GM12892 (cell line): ENCODE measurements around the gene B4GALT2.

Experiments
- DNase-seq: peaks from one replicate; pipeline ENCODE4 v3.0.0; 2011; ENCODE audit not compliant: insufficient read length
- FAIRE-seq: peaks from 2 replicates; lab custom pipeline; 2011; peaks lifted over from hg19 to GRCh38; lab: Jason Lieb, UNC
- POLR2A ChIP-seq: IDR thresholded peaks from 2 replicates; pipeline ENCODE4 v1.6.1; 2011; ENCODE audit warnings: low read depth, low read length, control low read depth
- POLR2AphosphoS5 ChIP-seq: IDR thresholded peaks from 2 replicates; pipeline ENCODE4 v1.6.1; 2011; ENCODE audit warnings: low read depth, low read length, control low read depth
- TAF1 ChIP-seq: IDR thresholded peaks from 2 replicates; pipeline ENCODE4 v1.6.1; 2011; ENCODE audit warnings: low read depth, mild to moderate bottlenecking, control low read depth, low read length, borderline replicate concordance

The B4GALT2 gene

DNA sequence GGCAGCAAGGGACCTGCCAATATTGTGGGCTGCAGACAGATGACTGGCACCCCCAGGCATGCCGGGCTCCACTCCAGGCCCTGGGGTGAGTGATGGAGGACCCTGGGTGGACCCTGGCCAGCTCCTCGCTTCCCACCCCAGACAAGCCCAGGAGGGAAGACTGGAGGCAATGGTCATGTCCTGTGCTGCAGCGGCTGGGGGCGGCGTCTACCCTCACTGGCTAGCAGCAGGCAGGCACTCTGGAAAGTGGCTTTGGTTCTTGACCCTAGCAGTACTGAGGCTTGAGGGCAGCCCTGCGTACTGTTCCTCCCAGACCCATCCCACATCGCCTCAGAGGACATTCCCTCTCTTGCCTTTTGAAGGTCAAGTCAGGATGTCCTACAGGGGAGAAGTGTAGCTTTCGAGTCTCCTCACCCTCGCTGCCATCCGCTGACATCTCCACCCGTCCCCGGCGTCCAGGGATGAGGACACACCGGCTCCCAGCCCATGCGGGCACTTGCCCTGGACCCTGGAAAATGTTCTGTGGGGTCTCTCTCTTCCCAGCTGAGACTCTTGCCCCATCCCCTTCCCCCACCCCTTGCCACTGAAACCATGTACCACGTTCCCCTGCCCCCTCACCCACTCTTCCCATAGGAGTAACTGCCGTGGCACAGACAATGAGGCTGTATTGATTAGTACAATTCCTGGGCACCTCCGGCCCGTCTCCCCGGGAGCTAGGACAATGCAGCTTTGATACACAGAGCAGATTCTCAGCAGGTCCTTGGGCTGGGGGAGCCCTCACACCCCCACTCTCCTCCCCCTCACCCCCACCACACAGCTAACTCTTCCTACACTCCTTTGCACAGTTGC, 37.3 kb downstream of the B4GALT2 start:
- DNase-seq (no peak), FAIRE-seq (no peak)
- no peak for TF ChIP-seq POLR2A

DNA sequence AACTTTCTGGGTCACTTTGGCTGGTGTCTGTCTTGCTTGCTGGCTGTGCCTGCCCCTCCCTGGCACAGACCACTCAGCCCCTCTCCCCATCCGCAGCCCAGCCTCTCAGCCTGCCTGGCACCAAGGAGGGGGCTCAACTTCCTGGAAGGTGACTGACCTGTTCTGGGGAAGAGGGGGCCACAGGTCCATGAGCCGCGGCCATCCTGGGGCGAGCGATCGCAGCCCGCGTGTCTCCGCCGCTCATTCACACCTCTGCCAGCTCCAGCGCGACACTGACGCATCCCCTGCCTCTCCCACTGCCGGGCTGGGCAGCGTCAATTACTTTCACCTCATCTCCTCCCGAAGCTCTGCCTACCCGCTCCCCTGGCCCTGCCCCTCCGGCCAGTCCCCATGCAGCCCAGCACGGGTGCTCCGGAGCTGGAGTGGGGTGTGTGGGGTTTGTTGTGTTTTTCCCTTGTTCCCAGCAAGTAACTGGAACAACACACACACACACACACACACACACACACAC, 37.9 kb downstream of the B4GALT2 start:
- no peak for TF ChIP-seq POLR2AphosphoS5
- FAIRE-seq (no peak), DNase-seq (no peak)

GRCh38 chr1:44019466-44019948, 40.5 kb downstream of the B4GALT2 start:
- no peak for TF ChIP-seq POLR2A
- TF ChIP-seq TAF1 = no peak
- no peak for TF ChIP-seq POLR2AphosphoS5
- no peak for FAIRE-seq
- no peak for DNase-seq

DNA sequence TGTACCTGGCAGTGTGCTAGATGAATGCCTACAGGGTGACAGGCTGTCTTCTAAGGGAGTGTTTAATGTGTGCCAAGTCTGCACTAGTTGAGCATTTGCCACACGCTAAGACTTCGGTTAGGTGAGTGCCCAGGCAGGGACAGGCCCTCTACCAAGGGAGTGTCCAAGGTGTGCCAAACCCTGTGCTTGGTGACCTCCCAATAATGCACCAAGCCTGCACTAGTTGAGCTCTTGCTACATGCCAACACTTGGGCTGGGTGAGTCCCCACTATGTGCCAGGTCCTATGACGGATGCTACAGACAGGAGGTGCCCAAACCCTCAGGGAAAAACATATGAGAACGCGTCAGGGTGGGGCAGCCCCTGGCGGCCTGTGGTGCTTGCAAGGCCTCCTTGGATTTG, 41.5 kb downstream of the B4GALT2 start:
- FAIRE-seq (no peak), DNase-seq (no peak)
- TF ChIP-seq TAF1 (no peak), POLR2A (no peak), POLR2AphosphoS5 (no peak)

GRCh38 chr1:44021156-44021555, 42.1 kb downstream of the B4GALT2 start:
- FAIRE-seq (no peak), DNase-seq (no peak)
- TF ChIP-seq TAF1 = no peak
- TF ChIP-seq POLR2AphosphoS5 = no peak
- no peak for TF ChIP-seq POLR2A

- TF ChIP-seq POLR2A (no peak), POLR2AphosphoS5 (no peak), TAF1 (no peak)
- FAIRE-seq (no peak), DNase-seq (no peak)
Measured at GRCh38 chr1:44021581-44022321, 42.7 kb downstream of the B4GALT2 start.

DNA sequence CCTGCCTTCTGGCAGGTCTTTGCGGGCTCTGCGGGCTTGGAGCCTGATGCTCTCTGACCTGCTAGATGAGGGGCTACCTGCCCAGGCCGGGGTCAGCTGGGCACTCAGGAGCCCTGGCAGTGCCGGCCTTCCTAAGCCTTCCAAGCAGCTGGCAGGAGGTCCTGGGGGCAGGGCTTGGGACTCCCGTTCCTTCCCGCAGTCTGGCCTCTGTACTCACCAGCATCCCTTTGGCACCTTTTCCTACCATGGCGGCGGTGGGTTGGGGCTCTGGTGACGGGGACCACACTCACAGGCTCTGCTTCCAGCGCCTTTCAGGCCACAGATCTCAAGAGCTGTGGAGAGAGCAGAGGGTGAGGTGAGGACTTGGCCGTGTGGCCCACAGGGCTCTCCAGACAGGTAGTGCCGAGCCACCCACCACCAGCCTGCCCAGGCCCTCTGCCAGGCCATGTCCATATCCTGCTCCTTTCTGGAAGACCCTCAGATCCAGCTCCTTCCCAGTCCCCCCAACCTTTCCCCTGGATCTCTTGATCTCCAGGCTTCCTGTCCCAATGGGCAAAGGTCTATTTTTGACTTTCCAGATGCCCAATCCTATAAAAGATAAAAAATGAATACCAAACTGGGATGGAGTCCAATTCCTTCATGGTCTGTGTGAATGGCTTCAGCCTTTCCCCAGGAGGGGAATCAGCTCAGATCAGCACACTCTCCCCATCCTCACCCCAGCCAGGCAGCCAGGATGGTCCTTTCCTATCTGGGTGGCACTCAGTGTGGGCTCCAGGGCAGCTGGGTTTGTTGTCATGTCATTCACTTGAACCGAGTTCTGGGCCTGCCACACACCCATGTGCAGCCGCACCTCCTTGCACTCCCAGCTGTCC, 45.3 kb downstream of the B4GALT2 start:
- DNase-seq (no peak), FAIRE-seq (no peak)
- no peak for TF ChIP-seq POLR2AphosphoS5
- TF ChIP-seq TAF1 = no peak

DNA sequence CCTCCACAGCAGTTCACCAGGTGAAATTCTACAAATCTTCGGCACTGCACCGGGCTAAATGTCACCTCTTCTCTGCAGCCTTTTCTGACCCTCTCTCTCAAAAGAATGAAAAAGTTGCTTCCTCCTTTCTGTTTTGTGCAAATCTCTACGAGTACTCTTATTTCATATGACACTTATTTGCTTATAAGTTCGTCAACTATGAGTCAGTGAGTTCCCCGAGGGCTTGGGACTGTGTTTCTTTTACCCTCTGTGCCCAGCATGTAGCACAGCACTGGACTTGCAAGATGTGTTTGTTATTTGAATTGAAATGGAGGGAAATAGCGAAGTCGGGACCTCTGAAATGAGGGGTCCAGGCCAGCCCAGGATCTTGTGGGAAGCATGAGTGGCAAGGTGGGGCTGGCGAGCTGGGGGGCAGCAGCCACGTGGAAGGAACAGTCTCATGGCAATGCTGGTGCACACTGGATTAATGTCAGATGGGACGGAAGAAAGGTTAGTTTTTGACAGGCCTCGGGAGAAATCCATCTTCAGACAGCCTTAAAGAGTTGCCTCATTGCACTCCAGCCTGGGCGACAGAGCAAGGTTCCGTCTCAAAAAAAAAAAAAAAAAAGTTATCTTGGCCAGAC, 46.0 kb downstream of the B4GALT2 start:
- no peak for FAIRE-seq
- DNase-seq = no peak
- TF ChIP-seq POLR2AphosphoS5 (no peak), POLR2A (no peak), TAF1 (no peak)

- no peak for TF ChIP-seq POLR2A
- TF ChIP-seq TAF1 = no peak
- no peak for TF ChIP-seq POLR2AphosphoS5
- FAIRE-seq = no peak
- no peak for DNase-seq
Measured at GRCh38 chr1:44025816-44026215, 46.8 kb downstream of the B4GALT2 start.

GRCh38 chr1:44027320-44027719, 48.3 kb downstream of the B4GALT2 start:
- FAIRE-seq = no peak
- no peak for DNase-seq
- TF ChIP-seq POLR2A (no peak), TAF1 (no peak), POLR2AphosphoS5 (no peak)
